Tibial nerve (tissue), 4 donors: ENCODE data around the gene KIAA0232.

Source experiments
- CTCF ChIP-seq, 5 experiments: fragments of 200-600 bp in 3 of 5; fragments of 450-650 bp in 2 of 5; sonication (generic) in 3 of 5; IDR thresholded peaks; one replicate each; pipeline ENCODE4 v1.5.1; 2016 to 2019; ENCODE audit warnings: antibody characterized with exemption in 5 of 5, mild to moderate bottlenecking in 3 of 5, moderate library complexity in 2 of 5
- EP300 ChIP-seq, 2 donors: sonication (generic); formaldehyde crosslinking; IDR thresholded peaks; one replicate each; pipeline ENCODE4 v1.6.1; 2017; ENCODE audit warnings: antibody characterized with exemption in 2 of 2, mild to moderate bottlenecking in 1 of 2
- POLR2A ChIP-seq, 2 donors: fragments of 450-650 bp; IDR thresholded peaks; one replicate each; pipeline ENCODE4 v1.6.1; 2017; ENCODE audit warnings: antibody characterized with exemption in 2 of 2, mild to moderate bottlenecking in 2 of 2, moderate library complexity in 2 of 2

- TF ChIP-seq CTCF (IDR thresholded peaks at IDR 0.05) (no peak), EP300 (IDR thresholded peaks at IDR 0.05) (no peak), POLR2A (IDR thresholded peaks at IDR 0.05) (no peak)
These were observed 118.4 kb downstream of the KIAA0232 start for GRCh38 chr4:6900956-6901355.
